GM18505 (cell line): ENCODE measurements around the gene ARHGAP25.
A peak's percentile ranks its signal among the peaks of the same experiment; 100 is the strongest.

Experiments used
- ATAC-seq: cut with Tn5 transposase; IDR thresholded peaks from one replicate; pipeline ENCODE4 v1.9.1; 2021; ENCODE audit not compliant: unreplicated experiment
- POLR2A ChIP-seq: IDR thresholded peaks from 4 replicates; pipeline ENCODE4 v1.6.1; 2011; ENCODE audit warnings: borderline replicate concordance; ENCODE audit not compliant: insufficient read depth, insufficient read length; ENCODE audit errors: extremely low read depth

Gene ARHGAP25

GRCh38 chr2:68813596-68813995 is 79.0 kb downstream of the ARHGAP25 start:
- no peak for ATAC-seq
- TF ChIP-seq POLR2A, result no peak

GRCh38 chr2:68817306-68817705 is 82.7 kb downstream of the ARHGAP25 start:
- ATAC-seq, result no peak

GRCh38 chr2:68819556-68819955 is 84.9 kb downstream of the ARHGAP25 start:
- TF ChIP-seq POLR2A, result no peak
- no peak for ATAC-seq

More at GRCh38 chr2:68817306-68817705, 82.7 kb downstream of the ARHGAP25 start:
- TF ChIP-seq POLR2A, result no peak

- no peak for ATAC-seq
Observed at GRCh38 chr2:68822207-68822872, 87.7 kb downstream of the ARHGAP25 start.

DNA sequence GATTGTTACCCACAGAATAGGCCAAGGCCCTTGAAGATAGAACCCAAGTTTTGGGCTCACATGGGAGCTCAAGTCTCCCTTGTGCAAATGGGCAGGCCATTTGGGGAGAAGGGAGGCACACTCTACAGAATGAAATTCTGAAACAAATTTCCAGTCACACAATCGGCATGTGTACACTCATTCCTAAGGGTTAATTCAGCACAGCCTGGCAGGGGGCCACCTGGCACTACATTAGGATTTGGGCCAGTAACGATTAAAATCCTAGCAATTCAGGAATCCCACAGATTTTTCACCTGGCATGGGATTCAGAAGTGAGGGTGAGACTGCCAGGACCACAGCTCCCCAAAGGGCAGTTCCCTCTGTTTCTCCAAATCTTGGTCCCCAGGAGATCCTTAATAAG is 90.2 kb downstream of the ARHGAP25 start:
- no peak for ATAC-seq
- TF ChIP-seq POLR2A, result no peak

More at GRCh38 chr2:68822207-68822872, 87.7 kb downstream of the ARHGAP25 start:
- TF ChIP-seq POLR2A, result no peak

GRCh38 chr2:68825866-68826265 is 91.3 kb downstream of the ARHGAP25 start:
- TF ChIP-seq POLR2A, result no peak
- ATAC-seq, result no peak

- no peak for ATAC-seq
Observed at GRCh38 chr2:68827666-68828065, 93.1 kb downstream of the ARHGAP25 start.

GRCh38 chr2:68828887-68829708 is 94.5 kb downstream of the ARHGAP25 start:
- TF ChIP-seq POLR2A, result no peak
- no peak for ATAC-seq

More at GRCh38 chr2:68827666-68828065, 93.1 kb downstream of the ARHGAP25 start:
- TF ChIP-seq POLR2A, result no peak

DNA sequence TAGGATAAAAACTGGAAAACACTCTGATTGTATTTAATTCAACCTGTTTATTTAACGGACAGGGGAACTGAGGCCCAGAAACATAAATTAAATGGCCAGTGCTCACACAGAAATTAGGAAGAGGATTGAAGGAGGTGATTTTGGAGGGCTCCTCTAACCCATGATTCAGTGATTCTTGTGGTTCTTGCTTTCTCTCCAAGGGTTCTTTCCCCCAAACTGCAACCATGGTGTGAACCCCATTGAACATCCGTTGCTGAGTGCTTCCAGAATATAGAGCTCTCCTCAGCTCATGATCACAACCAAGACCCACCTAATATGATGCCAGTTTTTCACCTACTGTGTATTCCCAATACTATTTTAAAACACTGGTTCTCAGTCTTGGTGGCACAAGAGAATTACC is 95.1 kb downstream of the ARHGAP25 start:
- ATAC-seq, result no peak
- TF ChIP-seq POLR2A, result no peak

DNA sequence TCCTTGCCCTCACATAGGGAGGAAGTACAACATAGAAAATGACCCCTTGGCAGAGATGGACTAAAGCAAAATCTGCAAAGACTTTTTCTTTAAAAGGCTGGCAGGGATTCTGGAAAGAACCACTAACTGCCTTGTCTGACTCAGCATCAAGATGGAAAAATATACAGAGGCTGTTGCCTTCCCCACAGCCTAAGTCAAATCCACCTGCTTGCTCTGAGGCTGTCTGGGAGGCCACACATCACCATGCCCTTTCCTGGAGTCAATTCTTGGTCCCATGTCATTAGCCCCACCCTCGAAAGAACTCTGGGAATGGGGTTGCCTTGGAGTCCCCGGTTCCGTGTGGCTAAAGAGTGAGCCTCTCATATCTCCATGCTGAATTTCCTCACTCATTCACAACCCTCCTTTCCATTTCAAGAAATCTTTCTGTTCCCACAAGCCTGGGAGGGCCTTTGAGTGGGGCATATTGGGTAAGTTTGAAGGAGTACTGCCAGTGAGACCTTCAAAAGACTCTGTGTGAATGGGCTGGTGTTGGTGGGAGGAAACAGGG is 97.1 kb downstream of the ARHGAP25 start:
- TF ChIP-seq POLR2A, result no peak
- ATAC-seq, result no peak

DNA sequence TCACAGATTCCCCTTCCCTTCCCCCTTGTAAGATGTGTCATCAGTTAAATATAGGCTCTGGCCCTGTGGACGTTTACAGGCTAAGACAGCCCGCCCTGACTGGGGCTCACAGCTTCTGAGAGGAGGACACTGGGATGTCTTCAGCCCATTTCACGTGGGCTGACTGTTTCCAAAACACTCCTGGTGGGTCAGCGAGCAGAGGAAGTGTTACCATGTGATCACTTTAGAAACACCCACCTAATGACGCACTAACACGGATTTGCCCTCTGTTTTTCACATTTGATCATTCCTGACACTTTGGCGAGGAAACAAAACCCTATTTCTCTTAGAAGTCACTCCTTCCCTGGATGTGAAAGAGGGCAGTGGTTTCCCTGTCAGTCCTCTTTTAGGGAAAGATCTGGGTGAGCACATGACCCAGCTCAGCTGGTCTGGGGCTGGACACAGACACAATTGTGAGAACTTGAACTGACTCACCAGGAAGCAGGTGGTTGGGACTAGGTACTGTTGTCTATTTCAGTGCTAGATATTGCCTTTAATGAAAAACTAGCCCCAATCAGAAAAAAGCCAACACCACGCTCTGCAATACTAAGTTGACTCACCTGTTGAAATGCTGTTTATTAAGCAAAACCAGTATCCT is 97.7 kb downstream of the ARHGAP25 start:
- peak; percentile 19 for TF ChIP-seq POLR2A
- peak; percentile 58 for ATAC-seq

- no peak for TF ChIP-seq POLR2A
- no peak for ATAC-seq
Observed at GRCh38 chr2:68833162-68833561, 98.6 kb downstream of the ARHGAP25 start.

- no peak for ATAC-seq
- no peak for TF ChIP-seq POLR2A
Observed at GRCh38 chr2:68834737-68835376, 100.2 kb downstream of the ARHGAP25 start.
